B cell (primary cell): ENCODE measurements around the gene CCN5. TPM values are rescaled to one million over a fixed set of nuclear protein-coding genes. Genes with fewer than 3 reads are reported as not detected.
A peak's percentile ranks its signal among the peaks of the same experiment; 100 is the strongest.
"Not testable (repeated sequence)": the region's sequence is repeated elsewhere in the genome, so short reads cannot be mapped to it uniquely, and the experiment has no call there.

Experiments used
- ATAC-seq: fragments of 200-7000 bp; cut with Tn5 transposase; one replicate; pipeline ENCODE4 v1.10.0; 2021; ENCODE audit warnings: low read depth, mild to moderate bottlenecking, moderate number of reproducible peaks, moderate library complexity
- CTCF ChIA-PET: fragments of 350-600 bp; sonication (Branson Sonifier 250); formaldehyde crosslinking; loops from one replicate; lab custom pipeline; 2021; ENCODE audit warnings: antibody characterized with exemption, inconsistent platforms; lab: Charles Lee
- POLR2A ChIA-PET: fragments of 350-600 bp; sonication (Branson Sonifier 250); formaldehyde crosslinking; loops from one replicate; lab custom pipeline; 2021; ENCODE audit warnings: antibody characterized with exemption; lab: Charles Lee
- DNase-seq: peaks from one replicate; pipeline ENCODE4 v3.0.0; 2013
- H2AFZ ChIP-seq: 2 replicates; pipeline ENCODE4 v1.6.1; 2012; ENCODE audit warnings: mild to moderate bottlenecking, low read depth, low read length; ENCODE audit not compliant: insufficient read depth, poor library complexity, severe bottlenecking
- H3K27ac ChIP-seq, 2 donors: 1 replicate in 1 of 2; 2 replicates in 1 of 2; pipeline ENCODE4 v1.5.1; 2012 to 2013; ENCODE audit warnings: low read length in 2 of 2, mild to moderate bottlenecking in 2 of 2, moderate library complexity in 1 of 2
- H3K27me3 ChIP-seq, 4 experiments: fragments of 200-600 bp in 1 of 4; sonication (generic) in 1 of 4; replicated peaks in 1 of 4; 1 replicate in 2 of 4; 2 replicates in 2 of 4; pipeline versions ENCODE4 v1.6.1 to v1.7.0; 2013 to 2016; ENCODE audit warnings: low read length in 3 of 4, mild to moderate bottlenecking in 2 of 4, mixed read lengths in 1 of 4, moderate library complexity in 1 of 4; ENCODE audit not compliant: insufficient read depth in 4 of 4, control insufficient read depth in 3 of 4; ENCODE audit errors: control extremely low read depth in 1 of 4
- H3K36me3 ChIP-seq, 2 experiments: replicated peaks in 1 of 2; 1 replicate in 1 of 2; 2 replicates in 1 of 2; pipeline versions ENCODE4 v1.6.1 to v1.7.1; 2013; ENCODE audit warnings: low read length in 1 of 2; ENCODE audit not compliant: insufficient read depth in 2 of 2, control insufficient read depth in 1 of 2; ENCODE audit errors: control extremely low read depth in 1 of 2, extremely low read depth in 1 of 2
- H3K4me1 ChIP-seq, 2 donors: fragments of 200-600 bp in 1 of 2; sonication (generic) in 1 of 2; 1 replicate in 1 of 2; 2 replicates in 1 of 2; pipeline versions ENCODE4 v1.5.1 to v1.6.1; 2013 to 2017; ENCODE audit warnings: low read length in 2 of 2; ENCODE audit not compliant: control insufficient read depth in 2 of 2, insufficient read depth in 2 of 2
- H3K4me2 ChIP-seq: replicated peaks from 2 replicates; pipeline ENCODE3; 2012; ENCODE audit warnings: mild to moderate bottlenecking, low read depth, low read length; ENCODE audit not compliant: poor library complexity, severe bottlenecking
- H3K4me3 ChIP-seq, 5 experiments: fragments of 200-600 bp in 1 of 5; sonication (generic) in 1 of 5; 1 replicate in 3 of 5; 2 replicates in 2 of 5; pipeline versions ENCODE4 v1.5.1 to v1.7.0; 2011 to 2016; ENCODE audit warnings: low read length in 4 of 5, mild to moderate bottlenecking in 4 of 5, low read depth in 2 of 5, control low read depth in 1 of 5, moderate library complexity in 1 of 5; ENCODE audit not compliant: insufficient read depth in 1 of 5; ENCODE audit errors: control extremely low read depth in 1 of 5, extremely low read depth in 1 of 5
- H3K79me2 ChIP-seq: fragments of 200-600 bp; sonication (generic); one replicate; pipeline ENCODE4 v1.6.0; 2016; ENCODE audit warnings: low read length; ENCODE audit not compliant: control insufficient read depth, insufficient read depth
- H3K9ac ChIP-seq: fragments of 200-600 bp; sonication (generic); 2 replicates; pipeline ENCODE4 v1.6.1; 2017; ENCODE audit warnings: mild to moderate bottlenecking, low read length, moderate library complexity
- H3K9me3 ChIP-seq, 3 donors: one replicate each; pipeline versions ENCODE4 v1.6.1 to v1.7.1; 2013; ENCODE audit warnings: low read length in 2 of 3; ENCODE audit not compliant: control insufficient read depth in 2 of 3, insufficient read depth in 1 of 3; ENCODE audit errors: control extremely low read depth in 1 of 3
- H4K20me1 ChIP-seq: 2 replicates; pipeline ENCODE4 v1.6.0; 2012; ENCODE audit warnings: mild to moderate bottlenecking, low read length; ENCODE audit not compliant: insufficient read depth, control insufficient read depth, poor library complexity, severe bottlenecking
- H3K27ac Mint-ChIP-seq: one replicate; pipeline ENCODE4 v1.8.0; 2021; ENCODE audit warnings: mixed read lengths
- H3K27me3 Mint-ChIP-seq: one replicate; pipeline ENCODE4 v1.8.0; 2021; ENCODE audit warnings: mixed read lengths
- H3K4me1 Mint-ChIP-seq: one replicate; pipeline ENCODE4 v1.8.0; 2021; ENCODE audit warnings: mixed read lengths
- H3K4me3 Mint-ChIP-seq: one replicate; pipeline ENCODE4 v1.8.0; 2021; ENCODE audit warnings: mixed read lengths
- H3K9me3 Mint-ChIP-seq: one replicate; pipeline ENCODE4 v1.8.0; 2022; ENCODE audit warnings: mixed read lengths; ENCODE audit not compliant: insufficient read depth
- WGBS: methylation state at CpG from one replicate; pipeline ENCODE4 v1.1.5; 2013; ENCODE audit warnings: missing lambda C conversion rate; ENCODE audit not compliant: insufficient coverage; 5-methylcytosine and 5-hydroxymethylcytosine counted together
- intact Hi-C: fragments of 100-400 bp; cut with micrococcal nuclease; formaldehyde crosslinking; loops from one replicate; pipeline ENCODE4 v1.10.0; 2022
- polyA plus RNA-seq: library from polyadenylated mRNA; depleted of rRNA; stranded (reverse); fragments of >200 nt; gene quantifications from 2 replicates; pipeline ENCODE4 v1.2.3, GENCODE V29; 2012
- total RNA-seq, 2 donors: library from RNA; stranded (reverse); fragments of 120-200 nt in 1 of 2; gene quantifications; 1 replicate in 1 of 2; 2 replicates in 1 of 2; pipeline versions ENCODE4 v1.2.3 to v1.2.4, GENCODE V29; 2013 to 2022

The CCN5 gene
- total and polyA plus RNA-seq, 2 donors (not counting 1 experiment from before 2014, with no cell fraction given) = not detected

- not testable (repeated sequence) for H3K9me3 Mint-ChIP-seq, H3K9ac ChIP-seq, H3K27me3 ChIP-seq, H3K36me3 ChIP-seq, H3K27me3 Mint-ChIP-seq, H3K79me2 ChIP-seq, H3K9me3 ChIP-seq, H3K4me1 Mint-ChIP-seq, H4K20me1 ChIP-seq
- peak overlapping the region in 1 of 2 donors; percentile 46 for H3K27ac ChIP-seq
- POLR2A ChIA-PET = interaction anchor here (1.0 kb wide), 1 partner anchor 22 kb away, joined by 5 read pairs; no protein-coding TSS in a partner anchor
- H3K27ac Mint-ChIP-seq = peak overlapping the region; percentile 79
- CTCF ChIA-PET = interaction anchor here (1.3 to 3.1 kb wide), 3 partner anchors 10 to 14 kb away, joined by 9 to 12 read pairs (median 10); no protein-coding TSS in a partner anchor
- H3K4me1 ChIP-seq = peaks cover 8 to 13% of the 10 kb centered on the region in 2 donors
- peak overlapping the region in 2 of 5 experiments; percentile 11 to 29 for H3K4me3 ChIP-seq
- peak overlapping the region; percentile 73 for H3K4me3 Mint-ChIP-seq
- intact Hi-C loops = loop anchor here (2.0 kb wide), 1 partner anchor 21 kb away; the partner anchor contains the start of gene ADA
- ATAC-seq (peak; percentile 63), DNase-seq (peak; percentile 77)
- H3K4me2 ChIP-seq = peak overlapping the region; percentile 52
- 47% methylated on average over 3 of the region's 7 CpGs for WGBS
- peak overlapping the region; percentile 49 for H2AFZ ChIP-seq
Observed at GRCh38 chr20:44671541-44671940, 43.6 kb upstream of the CCN5 start.

DNA sequence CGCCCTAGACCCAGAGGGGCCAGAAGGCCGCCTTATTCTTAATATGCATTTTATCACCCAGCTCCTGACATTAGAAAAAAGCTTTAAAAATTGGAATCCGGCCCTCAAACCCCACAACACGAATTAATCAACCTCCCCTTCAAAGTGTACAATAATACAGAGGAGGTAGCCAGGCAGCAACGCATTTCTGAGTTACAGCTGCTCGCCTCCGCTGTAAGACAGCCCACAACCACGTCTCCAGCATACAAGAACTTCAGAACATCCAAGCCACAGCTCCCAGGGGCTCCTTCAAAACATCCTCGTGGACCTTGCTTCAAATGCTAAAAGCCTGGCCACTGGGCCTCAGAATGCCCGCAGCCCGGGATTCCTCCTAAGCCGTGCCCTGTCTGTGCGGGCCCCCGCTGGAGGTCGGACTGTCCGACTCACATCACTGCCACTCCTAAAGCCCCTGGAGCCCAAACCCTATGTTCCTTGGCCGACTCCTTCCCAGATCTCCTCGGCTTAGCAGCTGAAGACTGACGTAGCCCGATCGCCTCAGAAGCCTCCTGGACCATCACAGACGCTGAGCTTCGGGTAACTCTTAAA is 42.8 kb upstream of the CCN5 start:
- ATAC-seq, DNase-seq: not testable (repeated sequence)

More for the DNA sequence above, 42.8 kb upstream of the CCN5 start:
- H3K4me3 ChIP-seq, H3K9me3 ChIP-seq, H3K79me2 ChIP-seq, H3K9me3 Mint-ChIP-seq, intact Hi-C loops, POLR2A ChIA-PET, H3K4me1 Mint-ChIP-seq, H3K27me3 ChIP-seq, H4K20me1 ChIP-seq, H3K36me3 ChIP-seq, H3K4me2 ChIP-seq, H3K27me3 Mint-ChIP-seq, H3K9ac ChIP-seq, H3K4me3 Mint-ChIP-seq: not testable (repeated sequence)
- CTCF ChIA-PET = interaction anchor here (0.6 to 3.1 kb wide), 4 partner anchors 9 to 651 kb away, joined by 4 to 12 read pairs (median 10); no protein-coding TSS in a partner anchor
- Histone ChIP-seq H3K4me1 (peaks cover 8 to 13% of the 10 kb centered on the region in 2 donors), H3K27ac (peak overlapping the region in 1 of 2 donors; percentile 46), H2AFZ (peak overlapping the region; percentile 42)
- WGBS = 79% methylated on average over 17 of the region's 23 CpGs
- H3K27ac Mint-ChIP-seq = peak overlapping the region; percentile 79
